ENCODE measurements around the gene PI4KA. TPM values are rescaled to one million over a fixed set of nuclear protein-coding genes. Genes with fewer than 3 reads are reported as not detected.

PI4KA gene
- total and polyA plus RNA-seq, 10 donors = 29.8 to 143 (median 108) TPM

- H3K27me3 ChIP-seq (replicated peaks in 1 of 7) = peaks cover 0 to 27% (median 0%) of the 10 kb centered on the region in 7 donors
- H3K27ac ChIP-seq = no peak overlapping the region
- H3K4me1 ChIP-seq = no peaks in the 10 kb centered on the region
- H3K36me3 ChIP-seq = no peaks in the 10 kb centered on the region
- no peak overlapping the region for H3K4me3 ChIP-seq
- peaks cover 0 to 23% (median 18%) of the 10 kb centered on the region in 8 donors for H3K9me3 ChIP-seq
- TF ChIP-seq CTCF (IDR thresholded peaks at IDR 0.05 in 8 of 11, conservative IDR thresholded peaks at IDR 0.05 in 3 of 11) (no peak), POLR2AphosphoS5 (IDR thresholded peaks at IDR 0.05) (no peak), POLR2A (IDR thresholded peaks at IDR 0.05) (no peak)
- intact Hi-C loops (cut with DNase I; ENCODE audit: low total_unique reads) = no loop called here
- DNase-seq = no peak
- WGBS, 5 donors = 85 to 96% (median 91%) methylated on average over 1 of the region's 1 CpG
Measured at GRCh38 chr22:20661473-20661872, 197.1 kb downstream of the PI4KA start.

- H3K27ac ChIP-seq = no peak overlapping the region
- H3K4me3 ChIP-seq = no peak overlapping the region
Measured at GRCh38 chr22:20660441-20661054, 198.1 kb downstream of the PI4KA start.

GRCh38 chr22:20659920-20660319 lies 198.7 kb downstream of the PI4KA start:
- H3K9me3 ChIP-seq = peaks cover 0 to 23% (median 18%) of the 10 kb centered on the region in 8 donors
- H3K27me3 ChIP-seq (replicated peaks in 1 of 7) = peaks cover 0 to 27% (median 0%) of the 10 kb centered on the region in 7 donors
- 74 to 78% (median 77%) methylated on average over 2 of the region's 2 CpGs for WGBS, 5 donors
- DNase-seq = no peak
- H3K4me1 ChIP-seq = no peaks in the 10 kb centered on the region
- no peak overlapping the region for H3K4me3 ChIP-seq
- TF ChIP-seq POLR2AphosphoS5 (IDR thresholded peaks at IDR 0.05) (no peak), CTCF (IDR thresholded peaks at IDR 0.05 in 8 of 11, conservative IDR thresholded peaks at IDR 0.05 in 3 of 11) (no peak), POLR2A (IDR thresholded peaks at IDR 0.05) (no peak)
- H3K36me3 ChIP-seq = no peaks in the 10 kb centered on the region
- intact Hi-C loops (cut with DNase I; ENCODE audit: low total_unique reads) = no loop called here
- no peak overlapping the region for H3K27ac ChIP-seq

More at GRCh38 chr22:20660441-20661054, 198.1 kb downstream of the PI4KA start:
- DNase-seq = no peak
- intact Hi-C loops (cut with DNase I; ENCODE audit: low total_unique reads) = no loop called here
- no peak for TF ChIP-seq CTCF (IDR thresholded peaks at IDR 0.05 in 8 of 11, conservative IDR thresholded peaks at IDR 0.05 in 3 of 11)
- no peak for TF ChIP-seq POLR2AphosphoS5 (IDR thresholded peaks at IDR 0.05)
- TF ChIP-seq POLR2A (IDR thresholded peaks at IDR 0.05) = no peak
- Histone ChIP-seq H3K36me3 (no peaks in the 10 kb centered on the region), H3K27me3 (replicated peaks in 1 of 7) (peaks cover 0 to 27% (median 0%) of the 10 kb centered on the region in 7 donors), H3K9me3 (peaks cover 0 to 23% (median 18%) of the 10 kb centered on the region in 8 donors), H3K4me1 (no peaks in the 10 kb centered on the region)
- WGBS, 5 donors = 85 to 94% (median 91%) methylated on average over 6 of the region's 6 CpGs

GRCh38 chr22:20659258-20659657 lies 199.4 kb downstream of the PI4KA start:
- TF ChIP-seq POLR2AphosphoS5 (IDR thresholded peaks at IDR 0.05) = no peak
- no peak for TF ChIP-seq POLR2A (IDR thresholded peaks at IDR 0.05)
- TF ChIP-seq CTCF (IDR thresholded peaks at IDR 0.05 in 8 of 11, conservative IDR thresholded peaks at IDR 0.05 in 3 of 11) = no peak
- no peak for DNase-seq
- H3K27ac ChIP-seq = no peak overlapping the region
- intact Hi-C loops (cut with DNase I; ENCODE audit: low total_unique reads) = no loop called here
- H3K27me3 ChIP-seq (replicated peaks in 1 of 7) = peaks cover 0 to 23% (median 0%) of the 10 kb centered on the region in 7 donors
- H3K9me3 ChIP-seq = peaks cover 0 to 20% (median 17%) of the 10 kb centered on the region in 8 donors
- 71 to 87% (median 72%) methylated on average over 1 of the region's 1 CpG for WGBS, 5 donors
- H3K4me1 ChIP-seq = no peaks in the 10 kb centered on the region
- no peak overlapping the region for H3K4me3 ChIP-seq
- no peaks in the 10 kb centered on the region for H3K36me3 ChIP-seq

Measured in spleen (tissue), 11 donors.